ENCODE measurements around the gene FLRT1. TPM values are rescaled to one million over a fixed set of nuclear protein-coding genes. Genes with fewer than 3 reads are reported as not detected.

FLRT1 gene
- polyA plus RNA-seq, 3 donors, result 2.2 to 3.3 (median 3.2) TPM

DNA sequence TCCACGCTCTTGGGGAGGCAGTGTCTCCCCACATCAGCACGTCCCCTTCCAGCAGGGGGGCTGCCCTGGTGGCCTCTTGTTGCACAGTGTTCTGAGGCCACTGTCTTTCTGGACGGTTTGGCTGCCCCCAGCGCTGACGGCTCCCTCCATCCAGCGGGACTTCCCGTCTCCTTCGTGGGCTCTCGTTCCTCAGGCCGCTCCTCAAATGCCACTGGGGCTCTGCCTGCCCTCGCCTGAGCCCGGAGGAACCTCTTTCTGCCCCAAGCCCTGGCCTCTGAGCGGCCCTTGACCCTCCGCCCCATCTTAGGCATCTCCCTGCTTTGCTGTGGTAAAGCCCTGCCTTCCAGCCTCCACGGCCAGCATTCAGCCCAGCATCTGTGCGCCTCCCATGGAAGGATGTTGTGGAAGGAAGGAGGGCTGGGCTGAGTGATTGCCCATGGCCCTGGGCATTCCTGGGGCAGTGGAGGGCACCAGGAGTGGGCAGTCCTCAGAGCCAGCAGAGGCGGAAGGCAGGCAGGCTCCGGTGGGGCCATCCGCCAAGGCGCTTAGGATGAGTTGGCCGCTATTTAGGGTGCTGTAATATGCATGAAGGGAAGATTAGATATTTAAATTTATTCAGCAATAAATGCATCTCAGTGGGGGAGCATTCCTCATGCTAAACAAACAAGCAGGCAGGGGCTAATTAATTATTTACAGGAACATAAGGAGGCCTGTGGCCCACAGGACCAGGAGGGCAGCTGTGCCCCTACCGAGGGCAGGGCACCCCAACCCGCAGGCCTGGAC lies 31.7 kb upstream of the FLRT1 start:
- no peak for DNase-seq (ENCODE audit: extremely low read depth in 1 of 11, low read depth in 9 of 11, low spot score in 4 of 11)

DNA sequence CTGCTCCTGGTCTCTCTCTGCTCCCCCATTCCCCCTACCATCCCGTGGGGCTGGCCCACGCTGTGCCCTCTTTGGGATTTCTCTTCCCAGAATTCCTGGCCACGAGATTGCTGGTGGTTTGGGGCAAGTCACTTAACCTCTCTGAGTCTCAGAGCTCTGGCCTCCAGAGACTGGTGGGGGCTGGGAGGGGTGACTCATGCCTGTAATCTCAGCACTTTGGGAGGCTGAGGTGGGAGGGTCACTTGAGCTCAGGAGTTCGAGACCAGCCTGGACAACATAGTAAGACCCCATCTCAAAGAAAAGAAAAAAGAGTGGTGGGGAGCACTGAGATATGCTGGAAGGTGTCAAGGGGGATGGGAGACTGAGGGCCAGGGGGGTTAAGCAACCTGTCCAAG lies 31.1 kb upstream of the FLRT1 start:
- DNase-seq (ENCODE audit: extremely low read depth in 1 of 11, low read depth in 9 of 11, low spot score in 4 of 11), result no peak

GRCh38 chr11:64005691-64006090 lies 30.0 kb upstream of the FLRT1 start:
- no peak for DNase-seq (ENCODE audit: extremely low read depth in 1 of 11, low read depth in 9 of 11, low spot score in 4 of 11)

DNA sequence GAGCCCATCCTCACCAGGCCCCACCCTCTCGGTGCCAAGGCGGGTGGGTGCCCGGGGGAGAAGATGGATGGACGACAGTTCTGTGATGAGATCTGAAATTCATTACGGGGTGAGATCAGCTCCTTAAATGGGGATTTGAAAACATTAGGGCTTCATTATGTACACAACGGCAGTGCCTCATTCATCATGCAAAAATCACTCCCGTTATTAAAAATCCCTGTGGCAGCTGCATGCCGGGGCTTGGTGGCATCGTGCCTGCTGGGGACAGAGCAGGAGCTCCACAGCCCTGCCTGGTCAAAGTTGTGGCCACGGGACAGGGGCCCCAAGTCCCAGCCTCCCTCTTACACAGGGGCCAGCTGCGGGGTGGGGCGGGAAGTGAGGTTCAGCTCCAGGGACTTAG lies 29.3 kb upstream of the FLRT1 start:
- DNase-seq (ENCODE audit: extremely low read depth in 1 of 11, low read depth in 9 of 11, low spot score in 4 of 11), result no peak

DNA sequence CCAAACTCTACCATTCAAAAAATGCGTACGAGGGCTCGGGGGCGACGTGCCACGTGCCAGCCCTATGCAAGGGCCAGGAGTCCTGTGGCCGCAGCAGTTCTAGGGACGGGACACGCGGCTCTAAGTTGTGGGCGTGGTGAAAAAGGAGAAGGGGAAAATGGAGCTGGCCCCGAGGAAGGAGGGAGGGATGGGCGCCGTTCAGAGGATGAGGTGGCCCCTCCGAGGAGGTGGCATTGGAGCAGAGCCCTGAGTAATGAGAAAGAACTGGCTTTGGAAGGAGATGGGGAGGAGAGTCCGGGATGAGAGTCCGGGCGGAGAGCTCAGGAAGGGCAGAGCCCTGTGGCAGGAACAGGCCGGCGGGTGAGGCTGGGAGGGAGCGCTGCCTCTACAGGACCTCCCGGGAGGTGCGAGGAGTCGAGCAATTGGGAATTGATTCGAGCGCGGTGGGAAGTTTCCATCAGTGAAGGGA lies 28.5 kb upstream of the FLRT1 start:
- no peak for DNase-seq (ENCODE audit: extremely low read depth in 1 of 11, low read depth in 9 of 11, low spot score in 4 of 11)

GRCh38 chr11:64007629-64008282 lies 28.0 kb upstream of the FLRT1 start:
- DNase-seq (ENCODE audit: extremely low read depth in 1 of 11, low read depth in 9 of 11, low spot score in 4 of 11), result no peak

GRCh38 chr11:64008283-64008913 lies 27.3 kb upstream of the FLRT1 start:
- DNase-seq (ENCODE audit: extremely low read depth in 1 of 11, low read depth in 9 of 11, low spot score in 4 of 11), result no peak

GRCh38 chr11:64008914-64009633 lies 26.7 kb upstream of the FLRT1 start:
- DNase-seq (ENCODE audit: extremely low read depth in 1 of 11, low read depth in 9 of 11, low spot score in 4 of 11), result no peak

DNA sequence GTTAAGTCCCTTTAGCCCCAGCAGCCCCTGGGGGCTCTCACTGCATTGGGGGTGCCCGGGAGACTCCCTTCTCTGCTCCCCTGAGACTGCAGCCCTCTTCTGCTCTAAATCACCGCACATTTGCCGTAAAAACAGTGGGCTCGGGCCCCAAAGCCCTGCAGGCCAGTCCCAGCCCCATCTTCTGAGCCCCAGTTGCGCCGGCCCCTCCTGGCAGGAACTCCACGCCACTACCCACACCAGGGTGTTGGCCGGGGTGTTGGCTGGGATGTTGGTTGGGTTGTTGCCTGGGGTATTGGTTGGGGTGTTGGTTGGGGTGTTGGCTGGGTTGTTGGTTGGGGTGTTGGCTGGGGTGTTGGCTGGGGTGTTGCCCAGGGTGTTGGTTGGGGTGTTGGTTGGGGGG lies 26.0 kb upstream of the FLRT1 start:
- DNase-seq (ENCODE audit: extremely low read depth in 1 of 11, low read depth in 9 of 11, low spot score in 4 of 11), result no peak

DNA sequence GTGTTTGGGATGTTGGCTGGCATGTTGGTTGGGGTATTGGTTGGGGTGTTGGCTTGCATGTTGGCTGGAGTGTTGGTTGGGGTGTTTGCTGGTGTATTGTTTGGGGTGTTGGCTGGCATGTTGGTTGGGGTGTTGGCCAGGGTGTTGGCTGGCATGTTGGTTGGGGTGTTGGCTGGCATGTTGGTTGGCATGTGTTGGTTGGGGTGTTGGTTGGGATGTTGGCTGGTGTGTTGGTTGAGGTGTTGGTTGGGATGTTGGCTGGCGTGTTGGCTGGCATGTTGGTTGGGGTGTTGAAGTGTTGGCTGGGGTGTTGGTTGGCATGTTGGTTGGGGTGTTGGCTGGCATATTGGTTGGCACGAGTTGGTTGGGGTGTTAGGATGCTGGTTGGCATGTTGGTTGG lies 24.9 kb upstream of the FLRT1 start:
- no peak for DNase-seq (ENCODE audit: extremely low read depth in 1 of 11, low read depth in 9 of 11, low spot score in 4 of 11)

DNA sequence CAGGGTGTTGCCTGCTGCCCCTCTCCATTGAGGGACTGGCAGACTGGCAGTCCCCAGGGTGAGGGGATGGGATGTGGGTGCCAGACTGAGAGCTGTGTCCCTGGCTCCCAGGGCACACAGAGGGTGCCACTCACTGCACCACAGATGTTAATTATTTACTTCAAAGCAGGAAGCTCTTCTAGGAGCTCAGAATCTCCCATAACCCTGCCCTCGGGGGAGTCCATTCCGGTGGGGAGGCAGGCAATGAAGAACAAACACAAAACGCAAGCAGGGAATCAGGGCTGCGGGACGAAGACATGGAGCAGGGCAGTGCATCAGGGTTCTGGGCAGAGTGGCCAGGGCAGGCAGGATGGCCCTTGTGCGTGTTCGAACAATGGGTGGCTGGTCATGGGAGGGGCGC lies 24.4 kb upstream of the FLRT1 start:
- DNase-seq (ENCODE audit: extremely low read depth in 1 of 11, low read depth in 9 of 11, low spot score in 4 of 11), result no peak

DNA sequence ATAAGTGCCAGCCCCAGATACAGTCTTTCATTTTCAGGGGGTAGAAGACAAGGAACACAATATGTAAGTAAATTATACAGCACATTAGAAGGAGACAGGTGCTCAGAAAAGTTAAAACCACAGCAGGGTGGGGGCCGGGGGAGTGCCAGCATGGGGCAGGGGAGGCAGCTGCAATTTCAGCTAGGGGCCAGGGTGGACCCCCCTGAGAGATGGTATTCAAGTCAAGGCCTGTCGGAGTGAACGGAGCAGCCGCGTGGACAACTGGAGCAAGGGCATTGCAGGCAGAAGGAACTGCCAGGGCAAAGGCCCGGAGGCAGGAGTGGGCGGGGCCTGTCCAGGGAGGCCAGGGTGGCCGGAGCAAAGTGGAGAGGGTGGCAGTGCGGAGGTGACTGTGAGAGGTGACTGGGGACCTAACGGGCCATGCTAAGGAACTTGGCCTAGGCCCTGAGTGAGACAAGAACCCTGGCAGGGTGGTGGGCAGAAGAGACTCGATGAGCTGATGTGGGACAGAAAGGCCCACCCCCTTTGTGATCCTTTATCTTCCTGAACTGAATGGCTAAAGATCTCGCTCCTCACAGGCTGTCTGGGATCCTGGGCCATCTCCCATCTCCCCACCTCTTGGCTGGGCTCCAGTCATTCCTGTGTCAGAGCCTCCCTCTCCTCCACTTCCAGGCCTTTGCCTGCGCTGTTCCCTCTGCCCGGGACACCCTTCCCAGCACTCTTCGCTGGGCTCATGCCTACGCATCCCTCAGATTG lies 22.4 kb upstream of the FLRT1 start:
- no peak for DNase-seq (ENCODE audit: extremely low read depth in 1 of 11, low read depth in 9 of 11, low spot score in 4 of 11)

GRCh38 chr11:64014356-64014755 lies 21.4 kb upstream of the FLRT1 start:
- no peak for DNase-seq (ENCODE audit: extremely low read depth in 1 of 11, low read depth in 9 of 11, low spot score in 4 of 11)

- no peak for DNase-seq (ENCODE audit: extremely low read depth in 1 of 11, low read depth in 9 of 11, low spot score in 4 of 11)
These were observed 20.2 kb upstream of the FLRT1 start for GRCh38 chr11:64015510-64015909.

- DNase-seq (ENCODE audit: extremely low read depth in 1 of 11, low read depth in 9 of 11, low spot score in 4 of 11), result no peak
These were observed 19.5 kb upstream of the FLRT1 start for GRCh38 chr11:64015935-64016845.

DNA sequence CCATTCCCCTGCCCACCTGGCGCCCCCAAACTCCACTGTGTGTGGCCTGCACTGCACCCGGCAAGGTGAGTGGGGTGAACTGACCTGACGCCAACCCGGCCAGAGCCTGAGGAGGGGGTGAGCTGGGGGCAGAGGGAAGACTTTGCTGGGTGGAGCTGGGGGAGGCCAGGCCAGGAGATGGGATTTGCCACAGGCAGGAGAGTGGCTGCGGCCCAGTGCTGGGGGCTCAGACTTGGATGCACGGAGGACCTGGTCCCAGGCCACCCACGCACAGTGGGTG lies 17.8 kb upstream of the FLRT1 start:
- no peak for DNase-seq (ENCODE audit: extremely low read depth in 1 of 11, low read depth in 9 of 11, low spot score in 4 of 11)

DNA sequence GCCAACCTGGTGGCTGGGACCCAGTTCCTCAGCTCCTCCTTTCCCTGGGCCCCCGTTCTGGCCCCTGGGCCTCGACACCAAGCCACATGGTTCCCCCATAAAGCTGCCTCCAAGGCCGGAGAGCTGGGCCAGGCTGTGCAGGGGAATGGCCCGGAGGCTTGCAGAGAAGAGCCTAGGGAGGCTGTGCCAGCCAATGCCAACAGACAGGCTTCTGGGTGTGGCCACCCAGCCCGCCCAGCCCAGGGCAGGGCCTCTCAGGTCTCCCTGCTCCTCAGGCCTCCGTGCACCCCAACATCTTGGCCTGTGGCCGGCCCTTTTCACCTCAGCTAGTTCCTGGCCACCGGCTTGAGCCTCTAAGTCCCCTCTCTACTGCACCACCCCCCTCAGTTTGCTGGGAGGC lies 17.4 kb upstream of the FLRT1 start:
- no peak for DNase-seq (ENCODE audit: extremely low read depth in 1 of 11, low read depth in 9 of 11, low spot score in 4 of 11)

Data from renal cortex interstitium (tissue), 11 donors.